HepG2 (cell line): Measurements from ENCODE around the gene IQCE. TPM values are rescaled to one million over a fixed set of nuclear protein-coding genes. Genes with fewer than 3 reads are reported as not detected.

Experiments used
- ATAC-seq: fragments of 200-7000 bp; cut with Tn5 transposase; 3 replicates; pipeline ENCODE4 v1.9.1; 2020; ENCODE audit warnings: mild to moderate bottlenecking, moderate library complexity
- BruUV-seq: library from RNA; stranded (reverse); fragments of 400-500 nt; replicated peaks from 2 replicates; lab custom pipeline; 2021; lab: Mats Ljungman, UMichigan
- CTCF ChIA-PET: fragments of 300-600 bp; formaldehyde crosslinking; extraction: SDS; loops from one replicate; lab custom pipeline; 2021; ENCODE audit warnings: low total read pairs, inconsistent platforms, low intra/inter-chr PET ratio; lab: Yijun Ruan, JAX
- POLR2A ChIA-PET: fragments of 350-600 bp; sonication (Branson Sonifier 250); formaldehyde crosslinking; loops from one replicate; lab custom pipeline; 2020; ENCODE audit warnings: antibody characterized with exemption, inconsistent platforms; lab: Yijun Ruan, JAX
- DNase-seq: peaks from one replicate; pipeline ENCODE4 v3.0.0-alpha.2; 2015; ENCODE audit warnings: low spot score
- FAIRE-seq: peaks from 3 replicates; lab custom pipeline; 2011; peaks lifted over from hg19 to GRCh38; lab: Jason Lieb, UNC
- H2AFZ ChIP-seq: one replicate; pipeline ENCODE4 v1.6.1; 2011; ENCODE audit warnings: low read length, inconsistent platforms
- H3K27ac ChIP-seq: fragments of 300-600 bp; 3 replicates; pipeline ENCODE4 v1.8.0; 2011; ENCODE audit warnings: mixed run types, mild to moderate bottlenecking, mixed read lengths, low read length, inconsistent platforms; ENCODE audit not compliant: insufficient read depth; ENCODE audit errors: extremely low read length
- H3K27me3 ChIP-seq, 2 experiments: fragments of 200-600 bp in 1 of 2; 2 replicates in 1 of 2; 3 replicates in 1 of 2; pipeline versions ENCODE4 v1.6.0 to v1.8.0; 2011; ENCODE audit warnings: low read length in 2 of 2, mild to moderate bottlenecking in 2 of 2, moderate library complexity in 2 of 2, inconsistent platforms in 1 of 2; ENCODE audit not compliant: insufficient read depth in 2 of 2, control insufficient read depth in 1 of 2
- H3K36me3 ChIP-seq, 2 experiments: fragments of 200-600 bp in 1 of 2; replicated peaks in 1 of 2; 2 replicates in 1 of 2; 3 replicates in 1 of 2; pipeline versions ENCODE4 v1.5.1 to v1.8.0; 2011; ENCODE audit warnings: low read length in 2 of 2, inconsistent platforms in 1 of 2; ENCODE audit not compliant: insufficient read depth in 2 of 2, control insufficient read depth in 1 of 2
- H3K4me1 ChIP-seq: 2 replicates; pipeline ENCODE4 v1.5.1; 2012; ENCODE audit warnings: low read length, inconsistent platforms; ENCODE audit not compliant: insufficient read depth
- H3K4me2 ChIP-seq: 2 replicates; pipeline ENCODE4 v1.6.0; 2011; ENCODE audit warnings: low read depth, low read length, inconsistent platforms
- H3K4me3 ChIP-seq, 3 experiments: fragments of 200-600 bp in 1 of 3; sonication (generic), shearing (Covaris generic) in 1 of 3; replicated peaks in 1 of 3; 2 replicates each; pipeline ENCODE4 v1.5.1; 2011 to 2016; ENCODE audit warnings: low read length in 3 of 3, inconsistent platforms in 2 of 3, low read depth in 2 of 3, mild to moderate bottlenecking in 2 of 3, control low read depth in 1 of 3, mixed read lengths in 1 of 3; ENCODE audit not compliant: insufficient read depth in 1 of 3
- H3K79me2 ChIP-seq: one replicate; pipeline ENCODE4 v1.6.1; 2011; ENCODE audit warnings: low read length, inconsistent platforms; ENCODE audit not compliant: insufficient read depth
- H3K9ac ChIP-seq: 2 replicates; pipeline ENCODE4 v1.6.0; 2011; ENCODE audit warnings: mild to moderate bottlenecking, low read depth, low read length, inconsistent platforms; ENCODE audit not compliant: insufficient read depth
- H3K9me3 ChIP-seq: 2 replicates; pipeline ENCODE4 v1.5.1; 2012; ENCODE audit warnings: mild to moderate bottlenecking, low read length
- H4K20me1 ChIP-seq: 2 replicates; pipeline ENCODE4 v1.6.0; 2011; ENCODE audit warnings: inconsistent platforms, mild to moderate bottlenecking, low read length, moderate library complexity; ENCODE audit not compliant: insufficient read depth
- AGO2 ChIP-seq: fragments of 200-400 bp; formaldehyde crosslinking; optimal IDR thresholded peaks from 2 replicates; pipeline ENCODE3; 2017; ENCODE audit warnings: mild to moderate bottlenecking, low read depth, low read length, moderate library complexity
- ATF7 ChIP-seq, 2 experiments: fragments of 450-650 bp in 1 of 2; sonication (generic) in 1 of 2; formaldehyde crosslinking in 1 of 2; IDR thresholded peaks; 2 replicates each; pipeline versions ENCODE4 v1.4.0 to v1.6.1; 2016 to 2020; ENCODE audit warnings: antibody characterized with exemption in 1 of 2, mild to moderate bottlenecking in 1 of 2, missing genetic modification reagents in 1 of 2
- CREB1 ChIP-seq, 2 experiments: fragments of 450-650 bp in 1 of 2; IDR thresholded peaks; 2 replicates each; pipeline ENCODE4 v1.6.1; 2016 to 2017; ENCODE audit warnings: control low read depth in 1 of 2, mild to moderate bottlenecking in 1 of 2, missing compliant biosample characterization in 1 of 2, missing genetic modification characterization in 1 of 2
- TARDBP ChIP-seq: sonication (generic); formaldehyde crosslinking; IDR thresholded peaks from 2 replicates; pipeline ENCODE4 v1.8.0; 2022; ENCODE audit warnings: mild to moderate bottlenecking, missing genetic modification reagents
- YEATS2 ChIP-seq: sonication (generic); formaldehyde crosslinking; IDR thresholded peaks from 2 replicates; pipeline ENCODE4 v1.4.0; 2020; ENCODE audit warnings: missing genetic modification reagents, borderline replicate concordance
- ZNF564 ChIP-seq: sonication (generic); formaldehyde crosslinking; IDR thresholded peaks from 2 replicates; pipeline ENCODE4 v1.8.1; 2023; ENCODE audit warnings: mild to moderate bottlenecking, missing genetic modification reagents
- ZNF616 ChIP-seq: sonication (generic); formaldehyde crosslinking; IDR thresholded peaks from 2 replicates; pipeline ENCODE4 v1.5.0; 2020; ENCODE audit warnings: low read depth, mild to moderate bottlenecking, missing genetic modification reagents
- ZNF883 ChIP-seq: sonication (generic); formaldehyde crosslinking; IDR thresholded peaks from 2 replicates; pipeline ENCODE4 v1.5.1; 2020; ENCODE audit warnings: mild to moderate bottlenecking, missing genetic modification reagents; ENCODE audit errors: not compliant biosample characterization
- WGBS: methylation state at CpG from one replicate; pipeline ENCODE4 v1.1.6; 2017; ENCODE audit warnings: low lambda C conversion rate; 5-methylcytosine and 5-hydroxymethylcytosine counted together
- in situ Hi-C: cut with HindIII; loops from 2 replicates; pipeline ENCODE4 v1.10.0; 2017; ENCODE audit warnings: low pct_unique_long_range_greater_than_20kb; ENCODE audit not compliant: extremely low pct_ligation_motif_present
- intact Hi-C: fragments of 100-400 bp; cut with micrococcal nuclease; formaldehyde crosslinking; loops from one replicate; pipeline ENCODE4 v1.10.0; 2022; ENCODE audit not compliant: unreplicated experiment
- polyA plus RNA-seq, 8 experiments: library from polyadenylated mRNA; depleted of rRNA in 3 of 8; stranded (reverse) in 7 of 8; unstranded in 1 of 8; fragments of >200 nt; fragmentation: Illumina TruSeq in 4 of 8; extraction: Trizol in 4 of 8; gene quantifications; 2 replicates each; pipeline versions ENCODE4 v1.2.1 to v1.2.3, GENCODE V29; 2011 to 2016; ENCODE audit warnings: low read depth in 4 of 8, missing spikeins in 1 of 8, mixed read lengths in 1 of 8; ENCODE audit not compliant: insufficient read depth in 1 of 8
- total RNA-seq, 5 experiments: library from RNA; depleted of rRNA; stranded (reverse); fragments of >200 nt; fragmentation: Illumina TruSeq; extraction: Trizol; gene quantifications; 2 replicates each; pipeline ENCODE4 v1.2.3, GENCODE V29; 2016; ENCODE audit warnings: low read depth in 1 of 5
- TF ChIP-seq, protein P1 (sequence below): sonication (generic); formaldehyde crosslinking; IDR thresholded peaks from 2 replicates; pipeline ENCODE4; 2020; ENCODE audit warnings: missing genetic modification reagents, mild to moderate bottlenecking, borderline replicate concordance
- TF ChIP-seq, protein P2 (sequence below): sonication (generic); formaldehyde crosslinking; IDR thresholded peaks from 2 replicates; pipeline ENCODE4 v1.5.1; 2020; ENCODE audit warnings: mild to moderate bottlenecking, missing genetic modification reagents

IQCE gene
- total and polyA plus RNA-seq, 2 of the 13 experiments (the other 11 are each of a cell fraction or from before 2014, with no cell fraction given): 1.5 to 2.5 TPM

DNA sequence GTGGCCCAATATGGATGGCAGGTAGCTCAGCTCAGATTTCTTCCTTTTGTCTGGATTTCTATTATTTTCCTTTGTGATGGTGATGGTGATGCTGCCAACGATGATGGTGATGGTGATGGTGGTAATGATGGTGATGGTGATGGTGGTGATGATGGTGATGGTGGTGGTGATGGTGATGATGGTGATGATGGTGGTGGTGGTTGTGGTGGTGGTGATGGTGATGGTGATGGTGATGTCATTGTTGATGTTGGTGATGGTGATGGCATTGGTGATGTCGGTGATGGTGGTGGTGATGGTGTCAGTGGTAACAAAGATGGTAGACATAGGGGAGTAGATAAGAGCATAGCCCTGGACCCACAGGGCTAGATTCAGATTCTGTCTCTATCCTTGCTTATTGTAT lies 98.4 kb downstream of the IQCE start:
- Histone ChIP-seq H3K9ac (no peak overlapping the region), H4K20me1 (peaks cover 7% of the 10 kb centered on the region; the same call in 1 of the 2 replicates), H3K9me3 (no peaks in the 10 kb centered on the region), H3K4me2 (no peak overlapping the region), H3K4me1 (no peaks in the 10 kb centered on the region), H3K4me3 (no peak overlapping the region), H3K27me3 (no peaks in the 10 kb centered on the region), H3K79me2 (no peaks in the 10 kb centered on the region), H3K27ac (no peak overlapping the region), H3K36me3 (peaks cover 25 to 41% of the 10 kb centered on the region in 2 experiments), H2AFZ (no peak overlapping the region)
- ATAC-seq (no peak), DNase-seq (no peak), FAIRE-seq (no peak)
- CTCF ChIA-PET: no interaction called here
- POLR2A ChIA-PET: no interaction called here
- in situ Hi-C loops: no loop called here
- 94% methylated on average over 2 of the region's 2 CpGs for WGBS
- TF ChIP-seq ATF7 (IDR thresholded peaks at IDR 0.05) (peak; percentile 96), ATF7 (CRISPR knock-in tag; IDR thresholded peaks at IDR 0.05) (no peak), ZNF883 (CRISPR knock-in tag) (no peak), CREB1 (IDR thresholded peaks at IDR 0.05) (peak; percentile 92), CREB1 (CRISPR knock-in tag; IDR thresholded peaks at IDR 0.05) (no peak), ZNF616 (CRISPR knock-in tag) (no peak), YEATS2 (no peak)
- intact Hi-C loops: no loop called here
- BruUV-seq: no TSS peak

DNA sequence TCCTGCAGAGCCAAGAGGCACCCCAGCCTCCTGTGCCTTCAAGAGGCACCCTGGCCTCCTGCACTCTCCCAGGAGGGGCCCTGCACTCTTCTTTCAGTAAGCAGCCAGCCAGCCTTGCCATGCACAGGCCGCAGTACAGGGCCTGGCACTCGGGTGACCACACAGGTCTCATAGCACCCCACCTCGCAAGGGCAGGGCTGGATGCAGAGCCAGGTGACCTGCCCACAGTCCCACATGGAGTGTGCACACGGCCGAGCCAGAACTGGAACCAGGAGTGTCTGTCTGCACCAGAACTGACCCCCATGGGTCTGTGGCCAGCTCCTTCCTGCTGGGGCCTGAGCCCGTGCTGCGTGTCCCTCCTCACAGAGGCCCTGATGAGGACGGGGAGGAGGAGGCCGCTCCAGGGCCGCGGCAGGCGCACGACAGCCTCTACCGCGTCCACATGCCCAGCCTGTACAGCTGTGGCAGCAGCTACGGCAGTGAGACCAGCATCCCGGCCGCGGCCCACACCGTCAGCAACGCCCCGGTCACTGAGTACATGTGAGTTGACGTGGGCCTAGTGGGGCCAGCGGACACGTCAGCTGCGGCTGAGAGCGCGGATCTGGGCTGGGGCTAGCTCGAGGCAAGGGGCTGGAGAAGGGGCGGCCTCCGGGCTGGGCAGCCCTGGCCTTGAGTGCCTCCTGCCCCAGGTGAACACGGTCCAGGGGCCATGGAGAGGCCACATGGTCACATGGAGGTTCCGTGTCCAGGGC lies 99.3 kb downstream of the IQCE start:
- Histone ChIP-seq H3K79me2 (no peaks in the 10 kb centered on the region), H3K27me3 (no peaks in the 10 kb centered on the region), H3K36me3 (peaks cover 23 to 40% of the 10 kb centered on the region in 2 experiments), H3K4me3 (no peak overlapping the region), H3K9me3 (no peaks in the 10 kb centered on the region), H3K27ac (no peak overlapping the region), H4K20me1 (peaks cover 7% of the 10 kb centered on the region; the same call in 1 of the 2 replicates), H2AFZ (no peak overlapping the region), H3K4me1 (peaks cover 8% of the 10 kb centered on the region), H3K4me2 (no peak overlapping the region), H3K9ac (no peak overlapping the region)
- FAIRE-seq (no peak), ATAC-seq (no peak), DNase-seq (no peak)
- 97% methylated on average over 20 of the region's 33 CpGs for WGBS
- BruUV-seq: no TSS peak
- in situ Hi-C loops: no loop called here
- CTCF ChIA-PET: no interaction called here
- intact Hi-C loops: no loop called here
- POLR2A ChIA-PET: no interaction called here
- TF ChIP-seq TARDBP (CRISPR knock-in tag) (no peak), AGO2 (peak; percentile 58), ZNF564 (no peak)
- TF ChIP-seq, protein P1, sequence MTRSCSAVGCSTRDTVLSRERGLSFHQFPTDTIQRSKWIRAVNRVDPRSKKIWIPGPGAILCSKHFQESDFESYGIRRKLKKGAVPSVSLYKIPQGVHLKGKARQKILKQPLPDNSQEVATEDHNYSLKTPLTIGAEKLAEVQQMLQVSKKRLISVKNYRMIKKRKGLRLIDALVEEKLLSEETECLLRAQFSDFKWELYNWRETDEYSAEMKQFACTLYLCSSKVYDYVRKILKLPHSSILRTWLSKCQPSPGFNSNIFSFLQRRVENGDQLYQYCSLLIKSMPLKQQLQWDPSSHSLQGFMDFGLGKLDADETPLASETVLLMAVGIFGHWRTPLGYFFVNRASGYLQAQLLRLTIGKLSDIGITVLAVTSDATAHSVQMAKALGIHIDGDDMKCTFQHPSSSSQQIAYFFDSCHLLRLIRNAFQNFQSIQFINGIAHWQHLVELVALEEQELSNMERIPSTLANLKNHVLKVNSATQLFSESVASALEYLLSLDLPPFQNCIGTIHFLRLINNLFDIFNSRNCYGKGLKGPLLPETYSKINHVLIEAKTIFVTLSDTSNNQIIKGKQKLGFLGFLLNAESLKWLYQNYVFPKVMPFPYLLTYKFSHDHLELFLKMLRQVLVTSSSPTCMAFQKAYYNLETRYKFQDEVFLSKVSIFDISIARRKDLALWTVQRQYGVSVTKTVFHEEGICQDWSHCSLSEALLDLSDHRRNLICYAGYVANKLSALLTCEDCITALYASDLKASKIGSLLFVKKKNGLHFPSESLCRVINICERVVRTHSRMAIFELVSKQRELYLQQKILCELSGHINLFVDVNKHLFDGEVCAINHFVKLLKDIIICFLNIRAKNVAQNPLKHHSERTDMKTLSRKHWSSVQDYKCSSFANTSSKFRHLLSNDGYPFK (CRISPR knock-in tag): no peak
- TF ChIP-seq, protein P2, sequence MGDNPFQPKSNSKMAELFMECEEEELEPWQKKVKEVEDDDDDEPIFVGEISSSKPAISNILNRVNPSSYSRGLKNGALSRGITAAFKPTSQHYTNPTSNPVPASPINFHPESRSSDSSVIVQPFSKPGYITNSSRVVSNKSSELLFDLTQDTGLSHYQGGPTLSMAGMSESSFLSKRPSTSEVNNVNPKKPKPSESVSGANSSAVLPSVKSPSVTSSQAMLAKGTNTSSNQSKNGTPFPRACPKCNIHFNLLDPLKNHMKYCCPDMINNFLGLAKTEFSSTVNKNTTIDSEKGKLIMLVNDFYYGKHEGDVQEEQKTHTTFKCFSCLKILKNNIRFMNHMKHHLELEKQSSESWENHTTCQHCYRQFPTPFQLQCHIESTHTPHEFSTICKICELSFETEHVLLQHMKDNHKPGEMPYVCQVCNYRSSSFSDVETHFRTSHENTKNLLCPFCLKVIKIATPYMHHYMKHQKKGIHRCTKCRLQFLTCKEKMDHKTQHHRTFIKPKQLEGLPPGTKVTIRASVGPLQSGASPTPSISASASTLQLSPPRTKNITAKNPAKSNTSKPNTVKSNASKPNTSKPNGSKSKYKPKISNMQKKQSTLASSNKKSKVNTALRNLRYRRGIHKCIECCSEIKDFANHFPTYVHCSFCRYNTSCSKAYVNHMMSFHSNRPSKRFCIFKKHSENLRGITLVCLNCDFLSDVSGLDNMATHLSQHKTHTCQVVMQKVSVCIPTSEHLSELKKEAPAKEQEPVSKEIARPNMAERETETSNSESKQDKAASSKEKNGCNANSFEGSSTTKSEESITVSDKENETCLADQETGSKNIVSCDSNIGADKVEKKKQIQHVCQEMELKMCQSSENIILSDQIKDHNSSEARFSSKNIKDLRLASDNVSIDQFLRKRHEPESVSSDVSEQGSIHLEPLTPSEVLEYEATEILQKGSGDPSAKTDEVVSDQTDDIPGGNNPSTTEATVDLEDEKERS (CRISPR knock-in tag): no peak
